Activated CD8-positive, alpha-beta T cell treated with anti-CD3 and anti-CD28 coated beads for 36 hours (primary cell): ENCODE results near the gene SPACDR. TPM values are rescaled to one million over a fixed set of nuclear protein-coding genes. Genes with fewer than 3 reads are reported as not detected.

Experiments used
- ATAC-seq: fragments of 200-7000 bp; cut with Tn5 transposase; one replicate; pipeline ENCODE4 v1.10.0; 2021; ENCODE audit warnings: mild to moderate bottlenecking, moderate library complexity
- CTCF ChIA-PET: fragments of 350-600 bp; sonication (Branson Sonifier 250); formaldehyde crosslinking; loops from one replicate; lab custom pipeline; 2021; ENCODE audit warnings: antibody characterized with exemption; lab: Charles Lee
- POLR2A ChIA-PET: fragments of 350-600 bp; sonication (Branson Sonifier 250); formaldehyde crosslinking; loops from one replicate; lab custom pipeline; 2021; ENCODE audit warnings: antibody characterized with exemption; lab: Charles Lee
- DNase-seq: peaks from one replicate; pipeline ENCODE4 v3.0.0-alpha.2; 2020
- H3K27ac Mint-ChIP-seq: one replicate; pipeline ENCODE4 v1.8.0; 2021; ENCODE audit warnings: mild to moderate bottlenecking, mixed read lengths
- H3K27me3 Mint-ChIP-seq: one replicate; pipeline ENCODE4 v1.8.0; 2021; ENCODE audit warnings: mixed read lengths
- H3K36me3 Mint-ChIP-seq: one replicate; pipeline ENCODE4 v1.8.0; 2021; ENCODE audit warnings: low read depth, mixed read lengths
- H3K4me1 Mint-ChIP-seq: one replicate; pipeline ENCODE4 v1.8.0; 2021; ENCODE audit warnings: low read depth, mixed read lengths
- H3K4me3 Mint-ChIP-seq: one replicate; pipeline ENCODE4 v1.8.0; 2021; ENCODE audit warnings: mild to moderate bottlenecking, moderate library complexity, mixed read lengths
- H3K9me3 Mint-ChIP-seq: one replicate; pipeline ENCODE4 v1.8.0; 2021; ENCODE audit warnings: mixed read lengths
- intact Hi-C: fragments of 100-400 bp; cut with micrococcal nuclease; formaldehyde crosslinking; loops from one replicate; pipeline ENCODE4 v1.10.0; 2022
- total RNA-seq, 2 experiments: library from RNA; stranded (reverse); gene quantifications; one replicate each; pipeline ENCODE4 v1.2.3, GENCODE V29; 2021
- TF ChIP-seq, protein P1 (sequence below): fragments of 200-600 bp; IDR thresholded peaks from one replicate; pipeline ENCODE4 v1.8.0; 2022; ENCODE audit warnings: antibody characterized with exemption, mild to moderate bottlenecking

The SPACDR gene
- total RNA-seq, 2 experiments from 2014 or later: 3.7 to 4.6 TPM

- H3K4me3 Mint-ChIP-seq: no peak overlapping the region
- TF ChIP-seq, protein P1, sequence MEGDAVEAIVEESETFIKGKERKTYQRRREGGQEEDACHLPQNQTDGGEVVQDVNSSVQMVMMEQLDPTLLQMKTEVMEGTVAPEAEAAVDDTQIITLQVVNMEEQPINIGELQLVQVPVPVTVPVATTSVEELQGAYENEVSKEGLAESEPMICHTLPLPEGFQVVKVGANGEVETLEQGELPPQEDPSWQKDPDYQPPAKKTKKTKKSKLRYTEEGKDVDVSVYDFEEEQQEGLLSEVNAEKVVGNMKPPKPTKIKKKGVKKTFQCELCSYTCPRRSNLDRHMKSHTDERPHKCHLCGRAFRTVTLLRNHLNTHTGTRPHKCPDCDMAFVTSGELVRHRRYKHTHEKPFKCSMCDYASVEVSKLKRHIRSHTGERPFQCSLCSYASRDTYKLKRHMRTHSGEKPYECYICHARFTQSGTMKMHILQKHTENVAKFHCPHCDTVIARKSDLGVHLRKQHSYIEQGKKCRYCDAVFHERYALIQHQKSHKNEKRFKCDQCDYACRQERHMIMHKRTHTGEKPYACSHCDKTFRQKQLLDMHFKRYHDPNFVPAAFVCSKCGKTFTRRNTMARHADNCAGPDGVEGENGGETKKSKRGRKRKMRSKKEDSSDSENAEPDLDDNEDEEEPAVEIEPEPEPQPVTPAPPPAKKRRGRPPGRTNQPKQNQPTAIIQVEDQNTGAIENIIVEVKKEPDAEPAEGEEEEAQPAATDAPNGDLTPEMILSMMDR: no peak
- DNase-seq (no peak), ATAC-seq (no peak)
- no peaks in the 10 kb centered on the region for H3K9me3 Mint-ChIP-seq
- no peaks in the 10 kb centered on the region for H3K27me3 Mint-ChIP-seq
- ChIA-PET CTCF (interaction anchor here (0.7 kb wide), 1 partner anchor 17 kb away, joined by 3 read pairs; no protein-coding TSS in a partner anchor), POLR2A (interaction anchor here (0.8 to 1.2 kb wide), 2 partner anchors 11 to 17 kb away, joined by 3 to 4 read pairs; no protein-coding TSS in a partner anchor)
- intact Hi-C loops: no loop called here
- H3K4me1 Mint-ChIP-seq: peaks cover 37% of the 10 kb centered on the region
- peaks cover 56% of the 10 kb centered on the region for H3K36me3 Mint-ChIP-seq
- peak overlapping the region; percentile 97 for H3K27ac Mint-ChIP-seq
These were observed 30.8 kb downstream of the SPACDR start for GRCh38 chr7:100433276-100433591.

DNA sequence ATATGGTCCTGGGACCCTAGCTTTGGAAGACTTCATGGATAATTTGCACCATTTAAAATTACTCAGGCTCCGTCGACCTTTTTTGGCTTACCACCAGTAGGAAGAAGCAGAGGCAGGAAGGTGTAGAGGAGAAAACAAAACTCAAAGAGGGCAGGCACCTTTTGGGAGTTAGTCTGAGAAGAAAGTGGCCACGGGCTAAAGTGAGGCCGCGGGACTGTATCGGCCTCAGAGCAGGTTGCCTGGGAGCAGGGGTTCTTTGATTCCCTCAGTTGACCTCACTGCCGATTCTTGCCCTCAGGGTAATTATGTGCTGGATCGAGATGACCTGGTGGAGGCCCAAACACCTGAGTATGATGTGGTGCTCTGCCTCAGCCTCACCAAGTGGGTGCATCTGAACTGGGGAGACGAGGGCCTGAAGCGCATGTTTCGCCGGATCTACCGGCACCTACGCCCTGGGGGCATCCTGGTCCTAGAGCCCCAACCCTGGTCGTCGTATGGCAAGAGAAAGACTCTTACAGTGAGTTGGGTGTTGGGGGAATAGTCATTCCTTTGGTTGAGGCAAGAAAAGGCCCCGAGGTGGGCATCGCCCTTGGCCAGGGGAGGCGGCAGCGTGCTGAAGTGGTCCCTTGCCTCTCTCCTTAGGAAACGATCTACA is 31.3 kb downstream of the SPACDR start:
- CTCF ChIA-PET: interaction anchor here (0.7 kb wide), 1 partner anchor 17 kb away, joined by 3 read pairs; no protein-coding TSS in a partner anchor
- POLR2A ChIA-PET: no interaction called here
- TF ChIP-seq, protein P1: no peak
- H3K27me3 Mint-ChIP-seq: no peaks in the 10 kb centered on the region
- ATAC-seq (no peak), DNase-seq (no peak)
- intact Hi-C loops: no loop called here
- H3K36me3 Mint-ChIP-seq: peaks cover 56% of the 10 kb centered on the region
- peaks cover 39% of the 10 kb centered on the region for H3K4me1 Mint-ChIP-seq
- no peaks in the 10 kb centered on the region for H3K9me3 Mint-ChIP-seq
- peak overlapping the region; percentile 83 for H3K4me3 Mint-ChIP-seq
- peak overlapping the region; percentile 97 for H3K27ac Mint-ChIP-seq

DNA sequence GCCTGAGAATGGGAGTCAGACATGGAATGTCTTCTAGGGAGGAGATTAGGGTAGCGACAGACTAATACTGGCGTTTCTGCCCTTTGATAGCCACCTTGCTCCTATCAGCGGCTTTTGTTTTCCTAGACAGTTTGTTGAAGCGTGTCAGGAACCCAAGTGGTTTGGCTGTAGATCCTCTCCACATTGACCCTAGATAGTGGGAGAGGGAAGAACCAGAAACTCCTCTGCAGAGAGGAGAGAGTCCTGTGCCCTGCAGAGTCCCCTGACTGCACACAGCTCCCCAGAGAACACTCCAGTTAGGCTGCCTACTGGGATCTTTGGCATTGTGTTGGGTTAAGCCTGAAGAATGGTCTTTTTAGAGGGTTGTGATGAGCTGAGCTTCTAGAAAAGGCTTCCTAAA is 32.0 kb downstream of the SPACDR start:
- DNase-seq (no peak), ATAC-seq (no peak)
- H3K4me3 Mint-ChIP-seq: peak overlapping the region; percentile 83
- H3K36me3 Mint-ChIP-seq: peaks cover 56% of the 10 kb centered on the region
- POLR2A ChIA-PET: interaction anchor here (1.1 kb wide), 1 partner anchor 331 kb away, joined by 3 read pairs; the partner anchor contains the start of gene MCM7
- CTCF ChIA-PET: no interaction called here
- no peaks in the 10 kb centered on the region for H3K27me3 Mint-ChIP-seq
- intact Hi-C loops: no loop called here
- TF ChIP-seq, protein P1: no peak
- peaks cover 39% of the 10 kb centered on the region for H3K4me1 Mint-ChIP-seq
- no peaks in the 10 kb centered on the region for H3K9me3 Mint-ChIP-seq
- peak overlapping the region; percentile 97 for H3K27ac Mint-ChIP-seq

GRCh38 chr7:100431286-100431735 is 32.7 kb downstream of the SPACDR start:
- H3K27ac Mint-ChIP-seq: peak overlapping the region; percentile 97
- intact Hi-C loops: no loop called here
- no peaks in the 10 kb centered on the region for H3K9me3 Mint-ChIP-seq
- ChIA-PET POLR2A (interaction anchor here (1.1 to 1.3 kb wide), 2 partner anchors 13 to 330 kb away, joined by 3 to 4 read pairs; partner anchors contain the start of gene MCM7), CTCF (no interaction called here)
- ATAC-seq (no peak), DNase-seq (no peak)
- TF ChIP-seq, protein P1: no peak
- H3K4me3 Mint-ChIP-seq: peak overlapping the region; percentile 83
- H3K36me3 Mint-ChIP-seq: peaks cover 54% of the 10 kb centered on the region
- H3K27me3 Mint-ChIP-seq: no peaks in the 10 kb centered on the region
- peaks cover 39% of the 10 kb centered on the region for H3K4me1 Mint-ChIP-seq
